ENCODE data around the gene KIAA0232.

Gene KIAA0232, protein sequence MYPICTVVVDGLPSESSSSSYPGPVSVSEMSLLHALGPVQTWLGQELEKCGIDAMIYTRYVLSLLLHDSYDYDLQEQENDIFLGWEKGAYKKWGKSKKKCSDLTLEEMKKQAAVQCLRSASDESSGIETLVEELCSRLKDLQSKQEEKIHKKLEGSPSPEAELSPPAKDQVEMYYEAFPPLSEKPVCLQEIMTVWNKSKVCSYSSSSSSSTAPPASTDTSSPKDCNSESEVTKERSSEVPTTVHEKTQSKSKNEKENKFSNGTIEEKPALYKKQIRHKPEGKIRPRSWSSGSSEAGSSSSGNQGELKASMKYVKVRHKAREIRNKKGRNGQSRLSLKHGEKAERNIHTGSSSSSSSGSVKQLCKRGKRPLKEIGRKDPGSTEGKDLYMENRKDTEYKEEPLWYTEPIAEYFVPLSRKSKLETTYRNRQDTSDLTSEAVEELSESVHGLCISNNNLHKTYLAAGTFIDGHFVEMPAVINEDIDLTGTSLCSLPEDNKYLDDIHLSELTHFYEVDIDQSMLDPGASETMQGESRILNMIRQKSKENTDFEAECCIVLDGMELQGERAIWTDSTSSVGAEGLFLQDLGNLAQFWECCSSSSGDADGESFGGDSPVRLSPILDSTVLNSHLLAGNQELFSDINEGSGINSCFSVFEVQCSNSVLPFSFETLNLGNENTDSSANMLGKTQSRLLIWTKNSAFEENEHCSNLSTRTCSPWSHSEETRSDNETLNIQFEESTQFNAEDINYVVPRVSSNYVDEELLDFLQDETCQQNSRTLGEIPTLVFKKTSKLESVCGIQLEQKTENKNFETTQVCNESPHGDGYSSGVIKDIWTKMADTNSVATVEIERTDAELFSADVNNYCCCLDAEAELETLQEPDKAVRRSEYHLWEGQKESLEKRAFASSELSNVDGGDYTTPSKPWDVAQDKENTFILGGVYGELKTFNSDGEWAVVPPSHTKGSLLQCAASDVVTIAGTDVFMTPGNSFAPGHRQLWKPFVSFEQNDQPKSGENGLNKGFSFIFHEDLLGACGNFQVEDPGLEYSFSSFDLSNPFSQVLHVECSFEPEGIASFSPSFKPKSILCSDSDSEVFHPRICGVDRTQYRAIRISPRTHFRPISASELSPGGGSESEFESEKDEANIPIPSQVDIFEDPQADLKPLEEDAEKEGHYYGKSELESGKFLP (N-terminal part only)

DNA sequence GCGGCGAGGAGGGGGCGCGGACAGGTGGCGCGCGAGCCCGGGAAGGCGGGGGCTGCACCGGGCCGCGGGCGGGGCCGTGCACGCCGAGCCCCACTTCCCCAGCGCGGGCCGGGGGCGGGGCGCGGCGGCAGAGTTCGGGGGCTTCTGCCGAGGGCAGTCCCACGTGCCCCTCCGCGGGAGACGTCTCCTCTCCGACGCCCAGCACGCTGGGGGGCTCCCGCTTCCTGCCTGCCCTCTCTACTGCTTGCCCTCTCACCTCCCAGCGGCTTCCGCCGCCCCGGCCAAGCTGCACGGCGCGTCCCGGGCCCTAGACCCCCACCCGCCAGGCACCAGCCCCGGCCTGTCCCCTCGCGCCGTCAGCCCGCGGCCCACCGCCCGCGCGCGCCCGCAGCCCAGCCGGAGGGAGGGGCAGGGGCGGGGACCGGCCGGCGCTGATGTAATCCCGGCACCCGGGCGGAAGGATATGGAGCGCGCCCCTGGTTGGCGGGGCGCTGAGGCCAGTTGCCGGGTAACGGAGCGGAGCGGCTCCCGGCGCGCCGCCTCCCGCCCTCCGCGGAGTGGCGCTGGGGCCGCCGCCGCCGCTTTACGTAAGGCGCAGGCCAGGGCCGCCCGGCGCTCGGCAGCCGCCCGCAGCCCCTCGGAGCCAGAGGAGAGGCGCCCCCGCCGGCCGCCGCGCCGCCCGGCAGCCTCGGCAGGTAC, at the start of gene KIAA0232:
Gene KIAA0232, plus strand, starts transcription at position 581 of the 699 bp plus-strand sequence. CDS start 41,727 bp downstream, outside the sequence.
- DNase-seq, result peak; percentile 55

DNA sequence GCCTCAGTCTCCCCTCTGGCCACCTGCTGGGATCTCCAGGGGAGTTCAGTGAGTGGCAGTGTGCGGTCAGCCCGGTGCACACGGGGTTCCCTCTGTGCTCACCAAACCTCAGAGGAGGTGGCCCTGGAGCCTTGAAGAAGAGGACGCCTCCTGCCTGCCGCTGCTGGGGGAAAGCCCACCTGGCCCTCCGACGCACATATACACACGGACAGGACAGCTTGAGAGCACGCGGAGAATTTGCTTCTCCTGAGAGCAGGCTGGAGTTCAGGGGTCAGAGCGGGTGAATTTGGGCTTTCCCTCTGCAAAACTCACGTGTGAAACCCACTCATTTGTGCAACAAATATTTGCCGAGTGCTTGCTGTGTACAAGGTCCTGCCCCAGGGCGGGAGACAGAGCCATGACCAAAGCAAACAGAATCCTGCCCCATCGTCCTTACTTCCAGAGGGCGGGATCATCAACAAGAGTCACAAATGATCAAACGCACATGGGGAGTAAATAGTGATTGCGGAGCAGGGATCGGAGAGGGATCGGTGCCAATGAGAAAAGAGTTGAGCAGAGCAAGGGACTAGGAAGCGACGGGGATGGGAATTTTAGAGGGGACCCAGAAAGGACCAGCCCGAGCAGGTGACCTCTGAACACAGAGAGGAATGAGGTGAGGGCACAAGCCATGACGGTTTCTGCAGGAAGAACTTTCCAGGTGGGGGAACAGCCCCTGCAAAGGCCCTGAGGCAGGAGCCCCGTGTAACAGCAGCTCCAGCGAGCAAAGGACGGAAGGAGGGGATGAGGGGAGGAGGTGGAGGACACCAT, 49.0 kb upstream of the KIAA0232 start:
- no peak for DNase-seq

GRCh38 chr4:6734165-6734786, 48.3 kb upstream of the KIAA0232 start:
- DNase-seq, result no peak

- DNase-seq, result no peak
Observed at GRCh38 chr4:6739920-6740319, 42.6 kb upstream of the KIAA0232 start.

DNA sequence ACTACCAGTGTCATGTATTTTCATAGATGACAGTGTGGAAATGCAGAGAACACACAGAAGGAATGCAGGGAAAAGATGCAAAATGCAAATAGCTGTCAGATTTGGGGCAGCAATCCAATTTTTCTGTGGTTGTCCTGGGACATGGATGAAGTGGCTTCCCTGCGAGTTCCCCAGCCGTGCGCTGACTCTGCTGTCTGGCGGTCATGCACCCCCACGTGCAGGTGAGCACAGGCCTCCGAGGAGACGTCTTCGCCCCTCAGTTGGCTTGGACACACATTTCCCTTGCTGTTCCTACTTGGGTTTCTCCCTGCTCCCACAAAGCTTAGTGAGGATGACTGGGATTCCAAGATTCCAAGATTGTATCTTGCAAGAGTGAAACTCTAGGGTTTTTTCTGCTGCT, 42.2 kb upstream of the KIAA0232 start:
- no peak for DNase-seq

- DNase-seq, result no peak
Observed at GRCh38 chr4:6742507-6742906, 40.0 kb upstream of the KIAA0232 start.

GRCh38 chr4:6742989-6743388, 39.5 kb upstream of the KIAA0232 start:
- DNase-seq, result no peak

- no peak for DNase-seq
Observed at GRCh38 chr4:6746721-6747293, 35.7 kb upstream of the KIAA0232 start.

- DNase-seq, result no peak
Observed at GRCh38 chr4:6747294-6748051, 35.1 kb upstream of the KIAA0232 start.

DNA sequence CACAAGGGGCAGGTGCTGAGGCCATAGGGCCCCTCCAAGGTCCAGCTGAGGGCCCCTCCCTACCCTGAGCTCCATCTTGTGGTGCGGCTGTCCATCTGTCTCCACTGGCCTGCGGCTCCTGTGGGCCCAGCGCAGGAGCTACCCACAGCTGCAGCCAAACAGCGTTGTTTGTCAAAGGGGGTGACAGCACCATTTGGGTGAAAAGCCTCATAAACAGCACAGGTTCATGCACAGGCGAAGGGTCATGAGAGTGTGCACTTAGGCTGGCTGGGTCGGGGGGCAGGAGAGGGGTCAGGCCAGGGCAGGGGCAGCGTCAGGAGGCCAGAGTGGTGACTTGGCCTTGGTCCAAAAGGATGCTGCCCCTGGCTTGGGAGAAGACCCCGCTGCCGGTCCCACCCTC, 34.2 kb upstream of the KIAA0232 start:
- no peak for DNase-seq

- no peak for DNase-seq
Observed at GRCh38 chr4:6749340-6750171, 33.0 kb upstream of the KIAA0232 start.

DNA sequence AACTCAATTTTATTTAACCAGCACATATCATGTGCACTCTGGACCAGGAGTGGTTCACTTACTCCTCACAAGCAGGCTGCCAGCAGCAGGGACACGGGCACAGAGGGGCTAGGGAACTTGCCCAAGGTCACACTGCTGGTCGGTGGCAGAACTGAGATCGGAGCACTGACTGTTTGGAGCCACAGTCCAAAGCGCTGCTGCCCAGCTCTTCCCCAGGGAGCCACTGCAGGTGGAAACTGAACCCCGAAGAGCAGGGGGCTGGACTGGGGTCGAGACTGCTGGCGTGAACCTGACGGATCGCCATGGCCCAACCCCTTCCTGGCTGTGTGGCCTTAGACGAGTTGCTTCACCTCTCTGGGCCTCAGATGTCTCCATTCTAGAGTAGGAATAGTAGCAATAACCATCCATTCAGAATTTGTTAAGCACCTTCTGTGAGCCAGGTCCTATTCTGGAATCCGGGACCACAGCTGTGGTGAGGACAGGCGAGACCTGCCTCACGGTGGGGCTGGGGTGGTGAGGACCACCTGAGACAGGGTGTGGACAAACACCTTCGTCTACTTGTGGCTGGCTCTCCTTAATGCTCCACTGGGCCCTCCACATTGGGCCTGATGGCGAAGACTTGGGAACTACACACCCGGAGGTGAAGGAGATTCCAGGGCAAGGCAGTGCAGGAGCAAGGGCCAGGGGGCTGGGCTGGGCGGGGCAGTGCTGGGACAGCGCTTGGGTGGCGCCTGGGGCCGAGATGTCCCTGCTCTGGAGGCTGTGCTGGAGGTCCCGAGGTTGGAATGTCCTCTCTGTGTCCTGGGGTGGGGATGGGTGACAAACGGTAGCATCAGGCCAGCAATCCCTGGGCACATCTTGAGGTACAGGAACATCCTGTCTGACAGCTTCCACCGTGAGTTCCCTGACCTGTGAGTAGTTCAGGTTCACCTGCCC, 32.0 kb upstream of the KIAA0232 start:
- DNase-seq, result no peak

DNA sequence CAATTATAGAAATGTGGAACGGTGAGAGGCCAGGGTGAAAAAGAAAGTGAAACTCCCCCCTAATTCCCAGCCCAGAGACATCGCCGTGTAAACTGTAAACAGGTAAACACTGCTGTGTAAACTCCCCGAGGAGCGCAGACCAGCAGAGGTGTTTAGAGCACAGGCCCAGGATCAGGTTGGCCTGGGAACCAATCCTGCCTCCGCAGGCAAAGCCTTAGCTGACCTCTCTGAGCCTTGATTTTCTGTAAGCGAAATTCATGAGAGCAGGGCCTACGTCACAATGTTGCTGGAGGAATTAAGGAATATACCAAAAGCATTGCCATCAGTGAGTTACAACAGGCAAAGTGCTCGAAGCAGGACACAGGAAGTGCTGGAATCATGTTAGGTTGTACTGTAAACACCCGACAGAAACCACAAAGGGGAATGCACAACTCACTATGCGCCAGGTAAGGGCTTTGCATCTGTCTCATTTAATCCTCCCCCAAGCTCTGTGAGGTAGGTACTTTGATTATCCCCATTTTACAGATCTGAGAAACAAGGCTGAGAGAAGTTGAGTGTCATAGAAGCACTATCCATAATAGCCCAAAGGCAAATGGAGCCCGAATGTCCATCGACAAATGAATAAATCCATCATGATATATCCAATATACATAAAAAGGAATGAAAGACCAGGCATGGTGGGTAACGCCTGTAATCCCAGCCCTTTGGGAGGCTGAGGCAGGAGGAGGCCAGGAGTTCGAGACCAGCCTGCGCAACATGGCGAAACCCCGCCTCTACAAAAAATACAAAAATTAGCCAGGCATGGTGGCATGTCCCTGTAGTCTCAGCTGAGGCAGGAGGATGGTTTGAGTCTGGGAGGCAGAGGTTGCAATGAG, 30.7 kb upstream of the KIAA0232 start:
- DNase-seq, result no peak

DNA sequence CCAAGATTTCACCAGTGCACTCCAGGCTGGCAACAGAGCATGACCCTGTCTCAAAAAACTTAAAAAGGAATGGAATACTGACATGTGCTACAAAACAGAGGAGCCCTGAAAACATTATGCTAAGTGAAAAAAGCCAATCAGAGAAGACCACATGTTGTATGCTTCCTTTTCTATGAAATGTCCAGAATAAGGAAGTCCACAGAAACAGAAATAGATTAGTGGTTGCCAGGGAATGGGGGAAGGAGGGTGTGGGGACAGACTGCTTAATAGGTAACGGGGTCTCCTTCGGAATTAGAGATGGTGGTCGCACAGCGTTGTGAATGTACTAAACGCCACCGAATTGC, 30.1 kb upstream of the KIAA0232 start:
- no peak for DNase-seq

GRCh38 chr4:6753103-6753560, 29.4 kb upstream of the KIAA0232 start:
- no peak for DNase-seq

GRCh38 chr4:6753891-6754290, 28.6 kb upstream of the KIAA0232 start:
- no peak for DNase-seq
